SU-DHL-6 (cell line): ENCODE measurements around the gene ANKRD55.
"Not testable (repeated sequence)": the region's sequence is repeated elsewhere in the genome, so short reads cannot be mapped to it uniquely, and the experiment has no call there.

Source experiments
- H2AFZ ChIP-seq: fragments of 200-600 bp; sonication (generic); 2 replicates; pipeline ENCODE4 v1.6.1; 2014; ENCODE audit warnings: low read depth, mild to moderate bottlenecking, moderate library complexity, mixed read lengths, antibody characterized with exemption, low read length; ENCODE audit not compliant: severe bottlenecking
- H3F3A ChIP-seq: fragments of 200-600 bp; shearing (Covaris generic); 2 replicates; pipeline ENCODE4 v1.6.0; 2016; ENCODE audit warnings: antibody characterized with exemption, mild to moderate bottlenecking; ENCODE audit not compliant: insufficient read depth
- H3K27ac ChIP-seq: fragments of 200-600 bp; sonication (generic); 2 replicates; pipeline ENCODE4 v1.5.1; 2016; ENCODE audit warnings: low read depth, mild to moderate bottlenecking, low read length, moderate library complexity, mixed read lengths
- H3K27me3 ChIP-seq: fragments of 200-600 bp; sonication (generic), shearing (Covaris generic); 2 replicates; pipeline ENCODE4 v1.6.0; 2014; ENCODE audit warnings: mild to moderate bottlenecking, low read length
- H3K36me3 ChIP-seq: fragments of 200-600 bp; sonication (generic); 2 replicates; pipeline ENCODE4 v1.6.1; 2014; ENCODE audit warnings: mild to moderate bottlenecking, low read length, mixed read lengths
- H3K4me2 ChIP-seq: fragments of 300-600, 200-600 bp; shearing (Covaris generic), sonication (generic); 2 replicates; pipeline ENCODE4 v1.6.0; 2014; ENCODE audit warnings: low read length, low read depth, mild to moderate bottlenecking; ENCODE audit not compliant: poor library complexity, severe bottlenecking
- H3K4me3 ChIP-seq: fragments of 200-600 bp; sonication (generic); 2 replicates; pipeline ENCODE4 v1.5.1; 2014; ENCODE audit warnings: antibody characterized with exemption, low read length, mild to moderate bottlenecking, mixed read lengths; ENCODE audit not compliant: insufficient read depth, poor library complexity, severe bottlenecking
- H3K79me2 ChIP-seq: fragments of 200-600 bp; sonication (generic); 2 replicates; pipeline ENCODE4 v1.6.1; 2014; ENCODE audit warnings: mild to moderate bottlenecking, low read length, moderate library complexity; ENCODE audit not compliant: insufficient read depth
- H3K9ac ChIP-seq: fragments of 200-600 bp; sonication (generic); 2 replicates; pipeline ENCODE4 v1.7.0; 2014; ENCODE audit warnings: mild to moderate bottlenecking, low read length
- H3K9me2 ChIP-seq: fragments of 200-600 bp; sonication (generic); replicated peaks from 2 replicates; pipeline ENCODE4 v1.6.1; 2014; ENCODE audit warnings: low read length; ENCODE audit not compliant: insufficient read depth
- H3K9me3 ChIP-seq: fragments of 200-600 bp; sonication (generic); 2 replicates; pipeline ENCODE4 v1.6.1; 2014; ENCODE audit warnings: low read length, mixed read lengths; ENCODE audit not compliant: insufficient read depth
- H4K20me1 ChIP-seq: fragments of 200-600 bp; sonication (generic); 2 replicates; pipeline ENCODE4 v1.6.1; 2014; ENCODE audit warnings: low read depth, mild to moderate bottlenecking, antibody characterized with exemption, low read length, moderate library complexity, mixed read lengths
- EZH2phosphoT487 ChIP-seq: fragments of 200-600 bp; sonication (generic), shearing (Covaris generic); conservative IDR thresholded peaks from 2 replicates; pipeline ENCODE4 v1.6.1; 2018; ENCODE audit warnings: mild to moderate bottlenecking, antibody characterized with exemption, low read length, moderate library complexity, mixed read lengths
- TF ChIP-seq, protein P1 (sequence below): fragments of 200-600 bp; sonication (generic); IDR thresholded peaks from one replicate; pipeline ENCODE4 v1.5.1; 2017; ENCODE audit warnings: antibody characterized with exemption, mild to moderate bottlenecking, low read length, moderate library complexity; ENCODE audit not compliant: insufficient read depth, poor library complexity, severe bottlenecking

Gene ANKRD55

DNA sequence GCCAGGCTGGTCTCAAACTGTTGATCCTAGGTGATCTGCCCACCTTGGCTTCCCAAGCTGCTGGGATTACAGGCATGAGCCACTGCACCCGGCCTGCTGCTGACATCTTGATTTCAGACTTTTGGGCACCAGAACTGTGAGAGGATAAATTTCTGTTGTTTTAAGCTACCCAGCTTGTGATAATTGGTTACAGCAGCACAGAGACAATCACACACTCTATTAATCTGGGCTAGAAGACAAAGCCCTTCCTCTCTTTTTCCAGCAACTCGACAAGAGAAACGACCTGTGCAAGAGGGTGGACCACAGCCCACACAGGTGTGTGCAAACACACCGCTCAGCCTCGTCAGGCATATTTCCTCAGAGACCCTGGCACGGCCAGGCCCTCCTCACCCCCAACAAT, 4.5 kb downstream of the ANKRD55 start:
- Histone ChIP-seq H3K9ac (no peak overlapping the region), H3K9me3 (no peaks in the 10 kb centered on the region), H3K27me3 (no peaks in the 10 kb centered on the region), H3K4me3 (no peak overlapping the region), H4K20me1 (no peaks in the 10 kb centered on the region), H3K79me2 (no peaks in the 10 kb centered on the region), H3K4me2 (no peak overlapping the region), H3K27ac (no peak overlapping the region), H3K9me2 (no peaks in the 10 kb centered on the region), H2AFZ (no peak overlapping the region), H3F3A (no peaks in the 10 kb centered on the region), H3K36me3 (no peaks in the 10 kb centered on the region)
- no peak for TF ChIP-seq EZH2phosphoT487
- TF ChIP-seq, protein P1, sequence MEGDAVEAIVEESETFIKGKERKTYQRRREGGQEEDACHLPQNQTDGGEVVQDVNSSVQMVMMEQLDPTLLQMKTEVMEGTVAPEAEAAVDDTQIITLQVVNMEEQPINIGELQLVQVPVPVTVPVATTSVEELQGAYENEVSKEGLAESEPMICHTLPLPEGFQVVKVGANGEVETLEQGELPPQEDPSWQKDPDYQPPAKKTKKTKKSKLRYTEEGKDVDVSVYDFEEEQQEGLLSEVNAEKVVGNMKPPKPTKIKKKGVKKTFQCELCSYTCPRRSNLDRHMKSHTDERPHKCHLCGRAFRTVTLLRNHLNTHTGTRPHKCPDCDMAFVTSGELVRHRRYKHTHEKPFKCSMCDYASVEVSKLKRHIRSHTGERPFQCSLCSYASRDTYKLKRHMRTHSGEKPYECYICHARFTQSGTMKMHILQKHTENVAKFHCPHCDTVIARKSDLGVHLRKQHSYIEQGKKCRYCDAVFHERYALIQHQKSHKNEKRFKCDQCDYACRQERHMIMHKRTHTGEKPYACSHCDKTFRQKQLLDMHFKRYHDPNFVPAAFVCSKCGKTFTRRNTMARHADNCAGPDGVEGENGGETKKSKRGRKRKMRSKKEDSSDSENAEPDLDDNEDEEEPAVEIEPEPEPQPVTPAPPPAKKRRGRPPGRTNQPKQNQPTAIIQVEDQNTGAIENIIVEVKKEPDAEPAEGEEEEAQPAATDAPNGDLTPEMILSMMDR: no peak

DNA sequence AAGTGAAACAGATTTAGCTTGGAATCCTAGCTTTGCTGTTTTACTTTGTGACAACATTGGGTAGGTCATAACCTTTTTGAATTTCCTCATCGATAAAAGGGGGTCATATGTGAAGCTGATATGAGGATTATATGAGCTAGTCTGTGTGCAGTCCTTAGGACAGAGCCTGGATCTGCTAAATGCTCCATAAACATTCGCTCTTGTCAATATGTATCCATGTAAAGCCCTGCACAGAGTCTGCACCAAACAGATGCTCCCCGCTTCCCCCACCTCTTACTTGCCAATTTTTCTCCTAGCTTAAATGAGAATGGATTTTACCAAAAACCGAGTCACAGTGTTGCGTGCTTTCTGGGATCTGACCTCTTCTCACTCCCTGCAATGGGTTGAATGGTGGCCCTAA, 5.4 kb downstream of the ANKRD55 start:
- Histone ChIP-seq H2AFZ (no peak overlapping the region), H3K9me2 (no peaks in the 10 kb centered on the region), H3K36me3 (no peaks in the 10 kb centered on the region), H3K79me2 (no peaks in the 10 kb centered on the region), H3F3A (no peaks in the 10 kb centered on the region), H3K9me3 (no peaks in the 10 kb centered on the region), H3K27me3 (no peaks in the 10 kb centered on the region), H3K9ac (no peak overlapping the region), H3K4me3 (no peak overlapping the region), H4K20me1 (no peaks in the 10 kb centered on the region), H3K4me2 (no peak overlapping the region), H3K27ac (no peak overlapping the region)
- TF ChIP-seq EZH2phosphoT487: no peak
- TF ChIP-seq, protein P1: no peak

DNA sequence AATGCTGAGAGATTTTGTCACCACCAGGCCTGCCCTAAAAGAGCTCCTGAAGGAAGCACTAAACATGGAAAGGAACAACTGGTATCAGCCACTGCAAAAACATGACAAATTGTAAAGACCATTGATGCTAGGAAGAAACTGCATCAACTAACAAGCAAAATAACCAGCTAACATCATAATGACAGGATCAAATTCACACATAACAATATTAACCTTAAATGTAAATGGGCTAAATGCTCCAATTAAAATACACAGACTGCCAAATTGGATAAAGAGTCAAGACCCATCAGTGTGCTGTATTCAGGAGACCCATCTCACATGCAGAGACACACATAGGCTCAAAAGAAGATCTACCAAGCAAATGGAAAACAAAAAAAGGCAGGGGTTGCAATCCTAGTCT, 9.8 kb downstream of the ANKRD55 start:
- H3K36me3 ChIP-seq, H3K9me3 ChIP-seq, H3K79me2 ChIP-seq, H3K9ac ChIP-seq, H3K9me2 ChIP-seq, H3K27me3 ChIP-seq, H2AFZ ChIP-seq, H3F3A ChIP-seq, H3K27ac ChIP-seq, H3K4me3 ChIP-seq, H4K20me1 ChIP-seq, H3K4me2 ChIP-seq: not testable (repeated sequence)

DNA sequence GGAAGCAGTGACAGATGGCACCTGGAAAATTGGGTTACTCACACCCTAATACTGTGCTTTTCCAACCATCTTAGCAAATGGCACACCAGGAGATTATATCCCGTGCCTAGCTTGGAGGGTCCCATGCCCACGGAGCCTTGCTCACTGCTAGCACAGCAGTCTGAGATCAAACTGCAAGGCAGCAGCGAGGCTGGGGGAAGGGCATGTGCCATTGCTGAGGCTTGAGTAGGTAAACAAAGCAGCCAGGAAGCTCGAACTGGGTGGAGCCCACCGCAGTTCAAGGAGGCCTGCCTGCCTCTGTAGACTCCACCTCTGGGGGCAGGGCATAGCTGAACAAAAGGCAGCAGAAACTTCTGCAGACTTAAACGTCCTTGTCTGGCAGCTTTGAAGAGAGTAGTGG, 11.5 kb downstream of the ANKRD55 start:
- not testable (repeated sequence) for H3K36me3 ChIP-seq, H3K9me2 ChIP-seq, H3K27me3 ChIP-seq, H3K4me2 ChIP-seq, H3F3A ChIP-seq, H3K9ac ChIP-seq, H3K27ac ChIP-seq, H3K79me2 ChIP-seq, H3K9me3 ChIP-seq, H4K20me1 ChIP-seq, H3K4me3 ChIP-seq, H2AFZ ChIP-seq
